Small intestine (tissue), 7 donors: Measurements from ENCODE around the gene LKAAEAR1. TPM values are rescaled to one million over a fixed set of nuclear protein-coding genes. Genes with fewer than 3 reads are reported as not detected.
"Not testable (repeated sequence)": the region's sequence is repeated elsewhere in the genome, so short reads cannot be mapped to it uniquely, and the experiment has no call there.

Source experiments
- DNase-seq, 2 donors: peaks; one replicate each; pipeline versions ENCODE4 v3.0.0 to v3.0.0-alpha.2; 2013
- FAIRE-seq: peaks from 2 replicates; lab custom pipeline; 2012; peaks lifted over from hg19 to GRCh38; lab: Jason Lieb, UNC
- H3K27ac ChIP-seq, 3 donors: one replicate each; pipeline ENCODE4 v1.5.1; 2013; ENCODE audit warnings: low read length in 2 of 3, mild to moderate bottlenecking in 2 of 3, control low read depth in 1 of 3, inconsistent platforms in 1 of 3, low read depth in 1 of 3, moderate library complexity in 1 of 3
- H3K27me3 ChIP-seq, 3 donors: one replicate each; pipeline ENCODE4 v1.6.1; 2013; ENCODE audit warnings: low read length in 3 of 3, inconsistent platforms in 1 of 3; ENCODE audit not compliant: control insufficient read depth in 3 of 3, insufficient read depth in 3 of 3
- H3K36me3 ChIP-seq, 3 donors: one replicate each; pipeline ENCODE4 v1.6.1; 2013; ENCODE audit warnings: low read length in 3 of 3, inconsistent platforms in 1 of 3, low read depth in 1 of 3, mild to moderate bottlenecking in 1 of 3, moderate library complexity in 1 of 3; ENCODE audit not compliant: control insufficient read depth in 3 of 3, insufficient read depth in 2 of 3
- H3K4me1 ChIP-seq, 3 donors: one replicate each; pipeline ENCODE4 v1.6.1; 2013; ENCODE audit warnings: low read length in 2 of 3, inconsistent platforms in 1 of 3, low read depth in 1 of 3, mild to moderate bottlenecking in 1 of 3, moderate library complexity in 1 of 3; ENCODE audit not compliant: control insufficient read depth in 3 of 3, insufficient read depth in 2 of 3
- H3K4me3 ChIP-seq, 3 donors: one replicate each; pipeline ENCODE4 v1.5.1; 2013; ENCODE audit warnings: low read length in 3 of 3, control low read depth in 1 of 3, inconsistent platforms in 1 of 3, low read depth in 1 of 3, mild to moderate bottlenecking in 1 of 3, moderate library complexity in 1 of 3
- H3K9me3 ChIP-seq, 2 donors: one replicate each; pipeline ENCODE4 v1.6.1; 2013; ENCODE audit warnings: low read depth in 1 of 2, low read length in 1 of 2; ENCODE audit not compliant: control insufficient read depth in 2 of 2, insufficient read depth in 1 of 2
- WGBS, 3 donors: extraction: QIAGEN DNeasy Blood & Tissue Kit; methylation state at CpG; one replicate each; pipeline ENCODE4 v1.1.7; 2013; 5-methylcytosine and 5-hydroxymethylcytosine counted together
- polyA plus RNA-seq, 4 donors: library from polyadenylated mRNA; stranded (reverse) in 3 of 4; unstranded in 1 of 4; fragments of 200-250 nt in 3 of 4; fragments of 120-200 nt in 1 of 4; gene quantifications; one replicate each; pipeline versions ENCODE4 v1.2.1 to v1.2.3, GENCODE V29; 2013
- donor health status: healthy with polysubstance abuse.
- donor health status: control.
- donor health status: control.
- donor health status: Bipolar disorder and iron deficiency.
- donor health status: healthy.

The LKAAEAR1 gene
- polyA plus RNA-seq, 4 donors, result 0.09 TPM; not detected in 3

DNA sequence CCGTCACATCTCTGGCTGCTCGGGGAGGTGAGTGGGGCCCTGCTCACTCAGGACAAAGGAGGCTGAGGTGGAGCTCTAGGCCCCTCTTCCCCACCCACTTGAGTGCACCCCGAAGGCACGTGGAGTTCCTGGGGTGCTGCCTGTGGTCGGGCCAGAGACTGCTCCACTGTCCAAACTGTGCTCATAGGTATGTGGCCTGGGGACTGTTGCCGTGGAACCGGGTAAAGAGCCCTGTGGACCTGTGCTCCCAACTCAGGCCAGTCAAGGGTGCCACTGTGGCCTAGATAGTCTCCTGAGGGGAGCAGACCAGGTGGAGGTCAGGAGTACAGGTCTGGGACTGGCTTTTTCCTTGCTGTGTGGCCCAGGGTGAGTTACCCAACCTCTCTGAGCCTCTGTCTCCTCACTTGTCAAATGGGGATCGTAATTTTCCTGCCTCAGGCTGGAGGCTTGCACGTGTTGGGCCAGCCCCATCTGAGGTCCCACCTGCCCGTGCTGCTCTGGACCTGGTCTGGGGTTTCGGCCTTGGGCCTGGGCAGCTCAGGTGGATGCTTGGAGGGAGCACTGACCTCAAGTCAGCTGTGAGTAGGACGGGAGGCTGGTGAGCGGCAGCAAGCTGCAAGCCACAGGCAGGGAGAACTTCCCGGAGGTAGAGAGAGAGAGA lies 35.6 kb upstream of the LKAAEAR1 start:
- no peak for FAIRE-seq
- no peak overlapping the region for H3K4me3 ChIP-seq
- H3K27me3 ChIP-seq, result no peaks in the 10 kb centered on the region
- H3K27ac ChIP-seq, result no peak overlapping the region
- H3K36me3 ChIP-seq, result no peaks in the 10 kb centered on the region
- no peaks in the 10 kb centered on the region for H3K4me1 ChIP-seq
- WGBS, 3 donors, result 50 to 62% (median 58%) methylated on average over 13 to 14 of the region's 14 CpGs
- no peaks in the 10 kb centered on the region for H3K9me3 ChIP-seq
- no peak for DNase-seq

DNA sequence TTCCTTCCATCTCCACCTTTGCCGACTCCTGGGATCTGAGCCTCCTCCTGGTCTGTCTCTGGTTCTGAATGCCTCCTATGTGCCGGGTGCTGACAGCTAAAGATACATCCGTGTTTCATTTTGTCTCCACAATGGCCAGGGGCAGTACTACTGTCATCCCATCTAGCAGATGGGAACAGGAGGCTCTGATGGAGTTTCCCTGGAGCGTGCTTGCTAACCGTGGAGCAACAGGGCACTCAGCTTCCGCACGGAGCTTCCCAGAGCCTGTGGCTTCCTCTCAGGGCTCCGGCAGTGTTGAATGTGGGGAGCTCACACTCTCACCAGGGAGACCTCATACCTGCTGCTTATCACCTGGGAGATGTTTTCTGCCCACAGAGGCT lies 35.1 kb upstream of the LKAAEAR1 start:
- Histone ChIP-seq H3K27ac (no peak overlapping the region), H3K27me3 (no peaks in the 10 kb centered on the region), H3K36me3 (no peaks in the 10 kb centered on the region), H3K9me3 (no peaks in the 10 kb centered on the region), H3K4me3 (no peak overlapping the region), H3K4me1 (no peaks in the 10 kb centered on the region)
- no peak for DNase-seq
- FAIRE-seq, result no peak
- WGBS, 3 donors, result 62 to 79% (median 73%) methylated on average over 7 to 8 of the region's 8 CpGs

DNA sequence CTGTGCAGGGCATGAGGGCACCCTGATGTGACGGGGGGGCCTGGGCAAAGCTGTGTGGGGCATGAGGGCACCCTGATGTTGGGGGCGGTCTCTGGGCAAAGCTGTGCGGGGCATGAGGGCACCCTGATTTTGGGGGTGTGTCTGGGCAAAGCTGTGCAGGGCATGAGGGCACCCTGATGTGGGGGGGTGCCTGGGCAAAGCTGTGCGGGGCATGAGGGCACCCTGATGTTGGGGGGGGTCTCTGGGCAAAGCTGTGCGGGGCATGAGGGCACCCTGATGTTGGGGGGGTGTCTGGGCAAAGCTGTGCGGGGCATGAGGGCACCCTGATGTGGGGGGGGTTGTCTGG lies 33.2 kb upstream of the LKAAEAR1 start:
- not testable (repeated sequence) for H3K36me3 ChIP-seq, H3K4me1 ChIP-seq, FAIRE-seq, DNase-seq, H3K27ac ChIP-seq, H3K27me3 ChIP-seq, H3K9me3 ChIP-seq, H3K4me3 ChIP-seq
- 68 to 80% methylated on average over 3 to 6 of the region's 6 CpGs; no CpG with 5 or more reads in 1 of the 3 donors for WGBS, 3 donors

DNA sequence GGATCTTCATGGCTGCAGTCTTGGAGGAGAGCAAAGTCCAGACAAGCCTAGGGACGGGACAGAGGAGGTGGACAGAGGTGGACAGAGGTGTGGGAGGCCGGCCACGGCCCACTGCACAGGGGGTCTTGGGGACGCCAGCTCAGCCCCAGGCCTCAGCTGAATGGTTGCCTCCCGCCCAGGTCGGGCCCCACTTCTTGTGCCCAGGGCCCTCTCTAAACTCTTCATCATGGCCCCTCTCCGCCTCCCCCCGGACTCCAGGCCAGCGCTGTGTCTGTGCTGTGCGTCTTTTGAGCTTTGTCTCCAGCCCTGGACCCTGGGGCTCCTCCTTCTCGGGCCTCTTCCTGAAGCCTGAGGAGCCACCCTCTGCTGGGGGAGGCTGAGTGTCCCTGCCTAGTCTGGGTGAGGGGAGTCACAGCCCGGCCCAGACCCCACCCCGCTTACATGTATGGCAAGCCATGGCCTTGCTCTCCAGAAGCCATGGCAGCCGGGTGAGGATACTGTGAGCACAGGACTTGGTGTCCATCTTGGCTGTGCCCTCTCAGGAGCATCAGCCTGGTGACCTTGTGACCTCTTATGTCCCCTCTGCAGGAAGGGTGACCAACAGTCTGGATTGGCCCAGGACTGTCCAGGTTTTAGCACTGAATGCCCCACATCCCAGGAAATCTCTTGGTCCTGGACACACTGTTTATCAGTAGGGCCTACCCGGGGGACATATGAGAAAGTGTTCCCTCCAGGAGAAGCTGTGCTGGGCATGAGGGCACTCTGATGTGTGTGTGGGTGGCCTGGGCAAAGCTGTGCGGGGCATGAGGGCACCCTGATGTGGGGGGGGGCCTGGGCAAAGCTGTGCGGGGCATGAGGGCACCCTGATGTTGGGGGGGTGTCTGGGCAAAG lies 32.6 kb upstream of the LKAAEAR1 start:
- no peak overlapping the region for H3K27ac ChIP-seq
- no peaks in the 10 kb centered on the region for H3K9me3 ChIP-seq
- DNase-seq (no peak), FAIRE-seq (no peak)
- no peaks in the 10 kb centered on the region for H3K27me3 ChIP-seq
- H3K36me3 ChIP-seq, result no peaks in the 10 kb centered on the region
- H3K4me3 ChIP-seq, result no peak overlapping the region
- H3K4me1 ChIP-seq, result no peaks in the 10 kb centered on the region
- 67 to 81% (median 69%) methylated on average over 15 to 17 of the region's 17 CpGs for WGBS, 3 donors

DNA sequence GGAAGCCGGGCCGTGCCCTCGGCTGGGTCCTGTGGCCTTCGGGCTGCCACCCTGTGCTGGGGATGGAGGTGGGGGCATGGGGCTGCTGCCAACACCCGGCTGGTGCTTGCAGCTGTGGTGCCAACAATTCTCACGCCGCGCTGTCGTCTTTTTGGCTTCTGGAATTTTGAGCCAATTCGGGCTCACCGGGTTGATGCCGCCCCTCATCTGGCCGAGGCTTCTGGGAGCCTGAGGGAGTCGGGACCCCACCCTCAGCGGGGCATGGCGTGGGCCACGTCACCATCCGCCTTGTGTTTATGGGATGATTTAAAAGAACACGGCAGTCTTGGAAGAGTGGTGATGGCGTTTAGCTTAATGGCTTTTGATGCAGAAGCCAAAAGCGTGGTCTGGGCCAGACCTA lies 31.8 kb upstream of the LKAAEAR1 start:
- no peak for FAIRE-seq
- no peak overlapping the region for H3K27ac ChIP-seq
- H3K9me3 ChIP-seq, result no peaks in the 10 kb centered on the region
- no peak overlapping the region for H3K4me3 ChIP-seq
- DNase-seq, result no peak
- 73 to 83% (median 82%) methylated on average over 21 of the region's 21 CpGs for WGBS, 3 donors
- no peaks in the 10 kb centered on the region for H3K36me3 ChIP-seq
- no peaks in the 10 kb centered on the region for H3K4me1 ChIP-seq
- no peaks in the 10 kb centered on the region for H3K27me3 ChIP-seq

DNA sequence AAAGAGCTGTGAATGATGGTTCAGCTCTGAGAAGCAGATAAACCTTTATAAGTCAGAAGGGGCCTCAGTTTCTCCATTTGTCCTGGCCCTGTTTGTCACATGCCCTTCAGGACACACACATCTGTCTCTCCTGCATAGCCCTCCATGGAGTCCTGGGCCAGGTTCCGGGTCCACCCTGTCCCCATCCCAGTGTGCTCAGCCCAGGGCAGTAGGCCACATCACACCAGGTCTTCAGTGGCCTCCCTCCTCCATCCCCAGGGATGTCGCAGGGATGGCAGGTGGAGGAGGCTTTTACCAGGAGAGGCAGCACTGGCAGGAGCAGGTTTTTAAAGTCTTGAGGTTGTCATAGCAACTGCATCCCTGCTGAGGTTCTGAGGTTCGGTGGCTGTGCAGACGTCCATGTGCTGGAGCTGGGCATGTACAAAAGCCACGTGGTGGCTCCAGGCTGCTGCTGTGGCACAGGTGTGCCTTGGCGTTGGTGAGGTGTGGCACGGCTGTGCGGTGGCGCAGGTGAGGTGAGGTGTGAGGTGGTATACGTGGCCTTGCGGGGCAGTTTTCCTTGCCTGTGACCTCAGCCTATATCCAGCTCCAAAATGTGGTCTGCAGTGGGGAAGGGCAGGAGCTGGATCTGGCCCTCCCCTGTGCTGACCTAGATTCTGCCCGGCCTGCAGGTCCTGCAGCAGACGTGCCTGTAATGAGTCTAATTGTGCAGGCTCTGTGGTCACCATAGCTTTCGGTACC lies 31.1 kb upstream of the LKAAEAR1 start:
- no peak overlapping the region for H3K27ac ChIP-seq
- H3K9me3 ChIP-seq, result no peaks in the 10 kb centered on the region
- H3K27me3 ChIP-seq, result no peaks in the 10 kb centered on the region
- H3K4me3 ChIP-seq, result no peak overlapping the region
- no peak for DNase-seq
- FAIRE-seq, result no peak
- no peaks in the 10 kb centered on the region for H3K4me1 ChIP-seq
- no peaks in the 10 kb centered on the region for H3K36me3 ChIP-seq
- WGBS, 3 donors, result 50 to 71% (median 56%) methylated on average over 14 of the region's 14 CpGs

DNA sequence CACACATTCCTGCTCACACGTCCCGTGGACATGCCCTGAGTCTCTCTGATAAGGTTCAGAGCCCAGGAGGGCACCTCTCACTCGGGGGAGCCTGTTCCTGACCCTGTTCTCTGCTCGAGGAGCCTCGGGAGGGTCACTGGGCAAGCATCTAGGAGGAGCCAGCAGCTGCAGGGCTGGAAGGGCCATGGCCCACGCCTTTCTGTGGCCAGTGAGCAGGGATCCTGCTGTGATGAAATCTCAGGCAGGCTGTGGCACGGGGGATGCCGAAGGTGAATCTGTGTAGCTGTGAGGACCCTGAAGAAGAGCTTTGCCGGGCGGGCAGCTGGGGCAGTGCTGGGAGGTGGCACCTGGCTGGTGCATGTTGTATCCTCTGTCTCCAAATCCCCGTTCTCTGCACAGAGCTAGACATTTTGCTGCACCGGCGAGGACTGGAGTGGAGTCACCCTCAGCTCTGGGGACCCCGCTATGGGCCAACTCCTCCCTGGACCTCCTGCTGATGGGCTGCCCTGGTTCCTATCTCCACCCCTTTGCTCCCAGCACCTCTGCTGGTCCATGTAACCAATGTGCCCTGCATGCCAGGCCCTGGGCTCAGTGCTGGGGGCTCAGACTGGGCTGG lies 30.3 kb upstream of the LKAAEAR1 start:
- Histone ChIP-seq H3K27me3 (no peaks in the 10 kb centered on the region), H3K9me3 (no peaks in the 10 kb centered on the region), H3K27ac (no peak overlapping the region), H3K4me1 (no peaks in the 10 kb centered on the region), H3K36me3 (no peaks in the 10 kb centered on the region), H3K4me3 (no peak overlapping the region)
- FAIRE-seq, result no peak
- 64 to 77% (median 73%) methylated on average over 14 of the region's 14 CpGs for WGBS, 3 donors
- DNase-seq, result no peak

DNA sequence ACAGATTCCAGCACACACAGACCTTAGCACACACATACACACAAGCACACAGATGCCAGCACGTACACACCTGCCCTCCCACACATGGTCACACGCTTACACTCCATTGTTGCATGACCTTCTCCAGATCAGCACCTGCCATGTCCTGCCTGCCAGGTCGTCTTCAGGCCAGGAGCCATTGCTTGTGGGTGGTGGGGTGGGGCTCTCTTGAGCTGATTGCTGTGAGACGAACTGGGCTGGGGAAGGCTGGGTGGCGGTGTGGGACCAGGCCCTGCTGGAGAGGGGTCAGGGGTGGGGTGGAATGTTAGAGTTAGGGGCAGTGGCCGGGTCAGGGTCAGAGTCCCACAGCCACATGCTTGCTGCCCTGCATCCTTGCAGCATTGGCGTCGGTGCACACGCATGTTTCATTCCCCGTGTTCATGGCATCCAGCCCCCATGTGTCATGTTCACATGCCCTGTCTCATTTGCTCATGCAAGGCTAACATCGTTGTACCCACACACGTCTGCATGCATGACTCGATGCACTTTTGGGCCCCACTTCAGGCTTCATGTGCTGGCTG lies 29.7 kb upstream of the LKAAEAR1 start:
- H3K4me3 ChIP-seq, result no peak overlapping the region
- FAIRE-seq (no peak), DNase-seq (no peak)
- H3K27ac ChIP-seq, result no peak overlapping the region
- no peaks in the 10 kb centered on the region for H3K36me3 ChIP-seq
- no peaks in the 10 kb centered on the region for H3K4me1 ChIP-seq
- H3K27me3 ChIP-seq, result no peaks in the 10 kb centered on the region
- H3K9me3 ChIP-seq, result no peaks in the 10 kb centered on the region
- 60 to 73% (median 61%) methylated on average over 13 of the region's 13 CpGs for WGBS, 3 donors
